SH-SY5Y (cell line): ENCODE results near the gene CAMK2G.

Source experiments
- GATA2 ChIP-seq: IDR thresholded peaks from 2 replicates; pipeline ENCODE4 v1.6.1; 2011; ENCODE audit warnings: mild to moderate bottlenecking, low read depth, low read length
- GATA3 ChIP-seq: IDR thresholded peaks from 2 replicates; pipeline ENCODE4 v1.6.1; 2011; ENCODE audit warnings: low read depth, mild to moderate bottlenecking, low read length, moderate library complexity

DNA sequence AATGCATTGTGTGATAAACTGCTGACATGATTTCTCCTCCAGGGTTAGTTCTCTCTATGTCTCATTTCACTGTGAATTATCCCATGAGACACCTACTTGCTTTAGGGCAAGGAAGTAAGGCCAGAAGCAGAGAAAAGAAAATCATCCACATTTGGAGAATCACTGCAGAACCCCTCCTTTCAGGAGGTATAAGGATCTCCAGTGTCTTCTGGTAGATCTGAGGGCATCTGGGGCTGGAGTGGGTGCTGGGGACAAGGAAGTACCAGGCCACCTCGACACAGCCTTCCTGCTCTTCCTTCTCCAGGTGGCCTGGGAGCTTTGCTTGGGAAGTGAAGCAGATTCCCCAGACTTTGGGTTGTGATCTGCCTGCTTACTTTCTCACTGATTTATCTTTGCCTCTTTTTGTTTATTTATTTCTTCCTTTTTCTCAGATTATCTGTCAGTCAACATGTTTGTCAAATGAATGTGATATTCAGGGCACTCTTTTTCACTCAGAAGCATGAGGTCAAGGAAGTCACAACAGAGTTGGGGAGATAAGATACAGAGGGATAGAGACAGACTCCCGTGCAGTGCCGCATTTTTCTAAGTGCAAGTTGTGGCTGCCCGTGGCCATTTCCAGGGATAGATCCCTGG lies 12.4 kb upstream of the CAMK2G start:
- no peak for TF ChIP-seq GATA2
- no peak for TF ChIP-seq GATA3
